Keratinocyte (primary cell): ENCODE results near the gene DENND1A. TPM values are rescaled to one million over a fixed set of nuclear protein-coding genes. Genes with fewer than 3 reads are reported as not detected.

Experiments used
- DNase-seq: peaks from one replicate; pipeline ENCODE4 v3.0.0-alpha.2; 2011; ENCODE audit warnings: low read depth, missing footprints, low spot score
- FAIRE-seq: peaks from 2 replicates; lab custom pipeline; 2011; peaks lifted over from hg19 to GRCh38; lab: Jason Lieb, UNC
- H2AFZ ChIP-seq: 2 replicates; pipeline ENCODE4 v1.6.0; 2012; ENCODE audit warnings: low read length, control low read depth, inconsistent platforms; ENCODE audit not compliant: control insufficient read depth
- H3K27ac ChIP-seq: 2 replicates; pipeline ENCODE4 v1.5.1; 2011; ENCODE audit warnings: low read length; ENCODE audit not compliant: control insufficient read depth, insufficient read depth
- H3K27me3 ChIP-seq: 3 replicates; pipeline ENCODE4 v1.6.0; 2011; ENCODE audit warnings: low read length; ENCODE audit not compliant: control insufficient read depth, insufficient read depth; ENCODE audit errors: extremely low read depth
- H3K36me3 ChIP-seq, 2 experiments: 2 replicates in 1 of 2; 3 replicates in 1 of 2; pipeline ENCODE4 v1.5.1; 2011; ENCODE audit warnings: low read length in 2 of 2, mild to moderate bottlenecking in 1 of 2; ENCODE audit not compliant: control insufficient read depth in 2 of 2, insufficient read depth in 2 of 2; ENCODE audit errors: extremely low read depth in 1 of 2
- H3K4me1 ChIP-seq: 3 replicates; pipeline ENCODE4 v1.5.1; 2011; ENCODE audit warnings: low read length; ENCODE audit not compliant: control insufficient read depth, insufficient read depth; ENCODE audit errors: extremely low read depth
- H3K4me2 ChIP-seq: 3 replicates; pipeline ENCODE4 v1.6.0; 2011; ENCODE audit warnings: low read depth, low read length; ENCODE audit not compliant: control insufficient read depth, insufficient read depth; ENCODE audit errors: extremely low read depth
- H3K4me3 ChIP-seq, 3 experiments: fragments of 200-600 bp in 1 of 3; sonication (generic) in 1 of 3; 2 replicates in 2 of 3; 3 replicates in 1 of 3; pipeline ENCODE4 v1.5.1; 2011 to 2016; ENCODE audit warnings: low read length in 3 of 3, mild to moderate bottlenecking in 3 of 3, control low read depth in 2 of 3, inconsistent platforms in 1 of 3, low read depth in 1 of 3, mixed read lengths in 1 of 3, mixed run types in 1 of 3, moderate library complexity in 1 of 3; ENCODE audit not compliant: control insufficient read depth in 2 of 3, insufficient read depth in 2 of 3; ENCODE audit errors: extremely low read depth in 1 of 3
- H3K79me2 ChIP-seq: 2 replicates; pipeline ENCODE4 v1.6.0; 2012; ENCODE audit warnings: low read length; ENCODE audit not compliant: control insufficient read depth, insufficient read depth
- H3K9ac ChIP-seq: 3 replicates; pipeline ENCODE4 v1.6.0; 2011; ENCODE audit warnings: low read length; ENCODE audit not compliant: control insufficient read depth, insufficient read depth; ENCODE audit errors: extremely low read depth
- H3K9me1 ChIP-seq: 3 replicates; pipeline ENCODE4 v1.6.0; 2011; ENCODE audit warnings: low read length; ENCODE audit not compliant: control insufficient read depth, insufficient read depth; ENCODE audit errors: extremely low read depth
- H3K9me3 ChIP-seq: 2 replicates; pipeline ENCODE4 v1.5.1; 2012; ENCODE audit warnings: low read depth, low read length; ENCODE audit not compliant: control insufficient read depth
- H4K20me1 ChIP-seq: 3 replicates; pipeline ENCODE4 v1.6.0; 2011; ENCODE audit warnings: low read length; ENCODE audit not compliant: control insufficient read depth, insufficient read depth; ENCODE audit errors: extremely low read depth
- EZH2 ChIP-seq: IDR thresholded peaks from one replicate; pipeline ENCODE4 v1.6.1; 2012; ENCODE audit warnings: inconsistent platforms, mild to moderate bottlenecking, low read length, moderate library complexity
- dilution Hi-C: fragments of 300-500 bp; cut with MboI; formaldehyde crosslinking; loops from one replicate; pipeline ENCODE4 v1.7.0; 2020; ENCODE audit warnings: low sequenced_read_pairs; ENCODE audit not compliant: extremely low pct_ligation_motif_present
- polyA plus RNA-seq, 5 experiments: library from polyadenylated mRNA; depleted of rRNA in 3 of 5; stranded (reverse) in 3 of 5; stranded (forward) in 1 of 5; unstranded in 1 of 5; fragments of >200 nt; gene quantifications; 1 replicate in 1 of 5; 2 replicates in 3 of 5; 3 replicates in 1 of 5; pipeline versions ENCODE4 v1.2.1 to v1.2.3, GENCODE V29; 2011 to 2012; ENCODE audit warnings: missing spikeins in 2 of 5, low read depth in 1 of 5, low replicate concordance in 1 of 5
- TF ChIP-seq, protein P1 (sequence below), 3 experiments: IDR thresholded peaks in 1 of 3; conservative IDR thresholded peaks in 1 of 3; optimal IDR thresholded peaks in 1 of 3; 2 replicates in 2 of 3; 3 replicates in 1 of 3; pipeline versions ENCODE3 to v1.5.1; 2011; ENCODE audit warnings: low read length in 3 of 3, mild to moderate bottlenecking in 3 of 3, moderate library complexity in 2 of 3, control low read depth in 1 of 3, inconsistent platforms in 1 of 3; ENCODE audit not compliant: insufficient read depth in 2 of 3; ENCODE audit errors: extremely low read depth in 1 of 3

DENND1A gene
- polyA plus RNA-seq, 1 donor (not counting 4 experiments of a cell fraction or from before 2014, with no cell fraction given): 13.0 TPM

GRCh38 chr9:123416176-123416575 lies 513.8 kb downstream of the DENND1A start:
- Histone ChIP-seq H4K20me1 (no peaks in the 10 kb centered on the region), H3K9ac (no peak overlapping the region), H3K4me2 (no peak overlapping the region), H3K27me3 (no peaks in the 10 kb centered on the region), H3K36me3 (no peaks in the 10 kb centered on the region), H3K4me1 (no peaks in the 10 kb centered on the region), H3K79me2 (no peaks in the 10 kb centered on the region), H3K9me3 (no peaks in the 10 kb centered on the region), H2AFZ (no peak overlapping the region), H3K4me3 (no peak overlapping the region), H3K9me1 (no peaks in the 10 kb centered on the region), H3K27ac (no peak overlapping the region)
- dilution Hi-C loops: no loop called here
- FAIRE-seq (no peak), DNase-seq (no peak)
- TF ChIP-seq, protein P1, sequence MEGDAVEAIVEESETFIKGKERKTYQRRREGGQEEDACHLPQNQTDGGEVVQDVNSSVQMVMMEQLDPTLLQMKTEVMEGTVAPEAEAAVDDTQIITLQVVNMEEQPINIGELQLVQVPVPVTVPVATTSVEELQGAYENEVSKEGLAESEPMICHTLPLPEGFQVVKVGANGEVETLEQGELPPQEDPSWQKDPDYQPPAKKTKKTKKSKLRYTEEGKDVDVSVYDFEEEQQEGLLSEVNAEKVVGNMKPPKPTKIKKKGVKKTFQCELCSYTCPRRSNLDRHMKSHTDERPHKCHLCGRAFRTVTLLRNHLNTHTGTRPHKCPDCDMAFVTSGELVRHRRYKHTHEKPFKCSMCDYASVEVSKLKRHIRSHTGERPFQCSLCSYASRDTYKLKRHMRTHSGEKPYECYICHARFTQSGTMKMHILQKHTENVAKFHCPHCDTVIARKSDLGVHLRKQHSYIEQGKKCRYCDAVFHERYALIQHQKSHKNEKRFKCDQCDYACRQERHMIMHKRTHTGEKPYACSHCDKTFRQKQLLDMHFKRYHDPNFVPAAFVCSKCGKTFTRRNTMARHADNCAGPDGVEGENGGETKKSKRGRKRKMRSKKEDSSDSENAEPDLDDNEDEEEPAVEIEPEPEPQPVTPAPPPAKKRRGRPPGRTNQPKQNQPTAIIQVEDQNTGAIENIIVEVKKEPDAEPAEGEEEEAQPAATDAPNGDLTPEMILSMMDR (optimal IDR thresholded peaks at IDR 0.05 in 1 of 3, IDR thresholded peaks at IDR 0.05 in 1 of 3, conservative IDR thresholded peaks at IDR 0.05 in 1 of 3; ENCODE audit: extremely low read depth in 1 of 3, insufficient read depth in 2 of 3, low read length in 3 of 3): no peak
- TF ChIP-seq EZH2: no peak

GRCh38 chr9:123414936-123415930 lies 514.7 kb downstream of the DENND1A start:
- Histone ChIP-seq H3K4me2 (no peak overlapping the region), H3K36me3 (no peaks in the 10 kb centered on the region), H3K27me3 (no peaks in the 10 kb centered on the region), H3K4me3 (no peak overlapping the region), H3K9ac (no peak overlapping the region), H3K27ac (no peak overlapping the region), H3K79me2 (no peaks in the 10 kb centered on the region), H3K9me3 (no peaks in the 10 kb centered on the region), H3K9me1 (no peaks in the 10 kb centered on the region), H3K4me1 (no peaks in the 10 kb centered on the region), H4K20me1 (no peaks in the 10 kb centered on the region), H2AFZ (no peak overlapping the region)
- TF ChIP-seq, protein P1 (optimal IDR thresholded peaks at IDR 0.05 in 1 of 3, IDR thresholded peaks at IDR 0.05 in 1 of 3, conservative IDR thresholded peaks at IDR 0.05 in 1 of 3; ENCODE audit: extremely low read depth in 1 of 3, insufficient read depth in 2 of 3, low read length in 3 of 3): no peak
- no peak for TF ChIP-seq EZH2
- DNase-seq (no peak), FAIRE-seq (no peak)
- dilution Hi-C loops: no loop called here
